Mammary epithelial cell (primary cell): ENCODE measurements around the gene BCL6B.

Source experiments
- EZH2 ChIP-seq: IDR thresholded peaks from 2 replicates; pipeline ENCODE4 v1.6.1; 2012; ENCODE audit warnings: low read length, inconsistent platforms, borderline replicate concordance
- TF ChIP-seq, protein P1 (sequence below), 2 donors: IDR thresholded peaks in 1 of 2; conservative IDR thresholded peaks in 1 of 2; 2 replicates each; pipeline ENCODE4 v1.5.1; 2011 to 2012; ENCODE audit warnings: inconsistent platforms in 2 of 2, low read length in 2 of 2, mild to moderate bottlenecking in 2 of 2, control low read depth in 1 of 2, low read depth in 1 of 2; ENCODE audit not compliant: insufficient read depth in 1 of 2; ENCODE audit errors: extremely low read depth in 1 of 2

- TF ChIP-seq, protein P1, sequence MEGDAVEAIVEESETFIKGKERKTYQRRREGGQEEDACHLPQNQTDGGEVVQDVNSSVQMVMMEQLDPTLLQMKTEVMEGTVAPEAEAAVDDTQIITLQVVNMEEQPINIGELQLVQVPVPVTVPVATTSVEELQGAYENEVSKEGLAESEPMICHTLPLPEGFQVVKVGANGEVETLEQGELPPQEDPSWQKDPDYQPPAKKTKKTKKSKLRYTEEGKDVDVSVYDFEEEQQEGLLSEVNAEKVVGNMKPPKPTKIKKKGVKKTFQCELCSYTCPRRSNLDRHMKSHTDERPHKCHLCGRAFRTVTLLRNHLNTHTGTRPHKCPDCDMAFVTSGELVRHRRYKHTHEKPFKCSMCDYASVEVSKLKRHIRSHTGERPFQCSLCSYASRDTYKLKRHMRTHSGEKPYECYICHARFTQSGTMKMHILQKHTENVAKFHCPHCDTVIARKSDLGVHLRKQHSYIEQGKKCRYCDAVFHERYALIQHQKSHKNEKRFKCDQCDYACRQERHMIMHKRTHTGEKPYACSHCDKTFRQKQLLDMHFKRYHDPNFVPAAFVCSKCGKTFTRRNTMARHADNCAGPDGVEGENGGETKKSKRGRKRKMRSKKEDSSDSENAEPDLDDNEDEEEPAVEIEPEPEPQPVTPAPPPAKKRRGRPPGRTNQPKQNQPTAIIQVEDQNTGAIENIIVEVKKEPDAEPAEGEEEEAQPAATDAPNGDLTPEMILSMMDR (conservative IDR thresholded peaks at IDR 0.05 in 1 of 2, IDR thresholded peaks at IDR 0.05 in 1 of 2; ENCODE audit: extremely low read depth in 1 of 2, insufficient read depth in 1 of 2, low read depth in 1 of 2, low read length in 2 of 2) = no peak
- no peak for TF ChIP-seq EZH2
Observed at GRCh38 chr17:6995500-6996255, 27.2 kb upstream of the BCL6B start, which contains the start of gene ALOX12.
